Left cardiac atrium (tissue), 4 donors: Measurements from ENCODE around the gene ADAMTS17. TPM values are rescaled to one million over a fixed set of nuclear protein-coding genes. Genes with fewer than 3 reads are reported as not detected.

Experiments used
- ATAC-seq, 2 donors: fragments of 200-7000 bp; cut with Tn5 transposase; one replicate each; pipeline ENCODE4 v1.9.1; 2020; ENCODE audit warnings: mild to moderate bottlenecking in 2 of 2, moderate library complexity in 2 of 2
- DNase-seq: peaks from one replicate; pipeline ENCODE4 v3.0.0-alpha.2; 2020
- intact Hi-C, 2 donors: fragments of 100-400 bp; cut with DNase I; formaldehyde crosslinking; loops; one replicate each; pipeline versions ENCODE4 v1.14.1 to v1.15.1; 2022 to 2023
- total RNA-seq, 2 donors: library from RNA; stranded (reverse); fragmentation: NEBNext Ultra II Directional; extraction: Animal tissue kit (Norgen Biotek cat#: 25700); gene quantifications; one replicate each; pipeline ENCODE4 v1.2.1, GENCODE V29; 2021
- donor health status: DM: no; HTN: yes; CAD: no.
- donor health status: DM: no; HTN: yes; CAD: no; lungs with severe emphysema.
- donor health status: DM: yes; HTN: yes; CAD: no.
- donor health status: Dilated cardiomyopathy.

The ADAMTS17 gene
- total RNA-seq, 2 donors from 2014 or later: 3.2 to 6.3 TPM

GRCh38 chr15:100060276-100060926, 281.4 kb downstream of the ADAMTS17 start:
- DNase-seq (no peak), ATAC-seq (peak; percentile 40 to 71)
- intact Hi-C loops: no loop called here

- ATAC-seq (no peak), DNase-seq (no peak)
- intact Hi-C loops: no loop called here
Measured at GRCh38 chr15:100059521-100059920, 282.3 kb downstream of the ADAMTS17 start.

- ATAC-seq (no peak), DNase-seq (no peak)
- intact Hi-C loops: no loop called here
Measured at GRCh38 chr15:100059094-100059493, 282.7 kb downstream of the ADAMTS17 start.

GRCh38 chr15:100058458-100058857, 283.3 kb downstream of the ADAMTS17 start:
- ATAC-seq (no peak), DNase-seq (no peak)
- intact Hi-C loops: no loop called here

GRCh38 chr15:100057281-100057680, 284.5 kb downstream of the ADAMTS17 start:
- intact Hi-C loops: no loop called here
- DNase-seq (no peak), ATAC-seq (no peak)

- intact Hi-C loops: no loop called here
- DNase-seq: no peak
- ATAC-seq: no peak
Measured at GRCh38 chr15:100056411-100057072, 285.2 kb downstream of the ADAMTS17 start.

GRCh38 chr15:100055821-100056220, 286.0 kb downstream of the ADAMTS17 start:
- DNase-seq (no peak), ATAC-seq (no peak)
- intact Hi-C loops: no loop called here

- DNase-seq: no peak
- ATAC-seq: no peak
- intact Hi-C loops: no loop called here
Measured at GRCh38 chr15:100054539-100054938, 287.2 kb downstream of the ADAMTS17 start.

- intact Hi-C loops: no loop called here
Measured at GRCh38 chr15:100053474-100054121, 288.2 kb downstream of the ADAMTS17 start.

GRCh38 chr15:100052716-100053473, 288.9 kb downstream of the ADAMTS17 start:
- ATAC-seq: no peak
- intact Hi-C loops: no loop called here
- no peak for DNase-seq

More at GRCh38 chr15:100053474-100054121, 288.2 kb downstream of the ADAMTS17 start:
- ATAC-seq: peak in 1 of 2 donors; percentile 41
- DNase-seq: peak; percentile 41

GRCh38 chr15:100050877-100051786, 290.6 kb downstream of the ADAMTS17 start:
- intact Hi-C loops: no loop called here

GRCh38 chr15:100049936-100050876, 291.6 kb downstream of the ADAMTS17 start:
- intact Hi-C loops: loop anchor here in 1 of 2 donors (10.0 kb wide), 1 partner anchor 85 kb away; no protein-coding TSS in a partner anchor
- ATAC-seq (no peak), DNase-seq (no peak)

More at GRCh38 chr15:100050877-100051786, 290.6 kb downstream of the ADAMTS17 start:
- ATAC-seq (no peak), DNase-seq (no peak)

- no peak for DNase-seq
- intact Hi-C loops: loop anchor here in 1 of 2 donors (10.0 kb wide), 1 partner anchor 85 kb away; no protein-coding TSS in a partner anchor
- no peak for ATAC-seq
Measured at GRCh38 chr15:100049483-100049882, 292.3 kb downstream of the ADAMTS17 start.

- DNase-seq: no peak
Measured at GRCh38 chr15:100048736-100049135, 293.0 kb downstream of the ADAMTS17 start.

GRCh38 chr15:100043692-100044091, 298.1 kb downstream of the ADAMTS17 start:
- ATAC-seq (peak in 1 of 2 donors; percentile 54), DNase-seq (no peak)
- intact Hi-C loops: loop anchor here in 1 of 2 donors (10.0 kb wide), 1 partner anchor 79 kb away; no protein-coding TSS in a partner anchor

More at GRCh38 chr15:100048736-100049135, 293.0 kb downstream of the ADAMTS17 start:
- intact Hi-C loops: loop anchor here in 1 of 2 donors (10.0 kb wide), 1 partner anchor 84 kb away; no protein-coding TSS in a partner anchor
- ATAC-seq: no peak

- peak in 1 of 2 donors; percentile 92 for ATAC-seq
- intact Hi-C loops: loop anchor here in 1 of 2 donors (10.0 kb wide), 1 partner anchor 78 kb away; no protein-coding TSS in a partner anchor
- DNase-seq: no peak
Measured at GRCh38 chr15:100043068-100043641, 298.6 kb downstream of the ADAMTS17 start.
